IMR-90 (cell line): ENCODE results near the gene PACSIN2. TPM values are rescaled to one million over a fixed set of nuclear protein-coding genes. Genes with fewer than 3 reads are reported as not detected.
A peak's percentile ranks its signal among the peaks of the same experiment; 100 is the strongest.

ENCODE experiments used
- ATAC-seq: fragments of 200-7000 bp; cut with Tn5 transposase; 2 replicates; pipeline ENCODE4 v1.9.1; 2020; ENCODE audit warnings: low read depth, mild to moderate bottlenecking, moderate library complexity
- BruUV-seq: library from RNA; stranded (reverse); fragments of 400-500 nt; replicated peaks from 2 replicates; lab custom pipeline; 2021; lab: Mats Ljungman, UMichigan
- CTCF ChIA-PET: fragments of 300-600 bp; formaldehyde crosslinking; extraction: SDS; loops from one replicate; lab custom pipeline; 2021; ENCODE audit warnings: antibody characterized with exemption; lab: Yijun Ruan, JAX
- POLR2A ChIA-PET: fragments of 300-600 bp; sonication (Branson Sonifier 250); formaldehyde crosslinking; loops from one replicate; lab custom pipeline; 2022; ENCODE audit warnings: antibody characterized with exemption; ENCODE audit not compliant: unreplicated experiment; lab: Charles Lee
- DNase-seq: peaks from one replicate; pipeline ENCODE4 v3.0.0; 2013
- H2AFZ ChIP-seq: replicated peaks from 2 replicates; pipeline ENCODE3; 2013; ENCODE audit warnings: low read length, mild to moderate bottlenecking; ENCODE audit not compliant: poor library complexity
- H2AK5ac ChIP-seq: 2 replicates; pipeline ENCODE4 v1.6.1; 2013; ENCODE audit warnings: low read depth, low read length, inconsistent platforms
- H2AK9ac ChIP-seq: replicated peaks from 2 replicates; pipeline ENCODE3; 2013; ENCODE audit warnings: mild to moderate bottlenecking, low read depth, low read length, moderate library complexity; ENCODE audit not compliant: poor library complexity
- H2BK120ac ChIP-seq: 2 replicates; pipeline ENCODE4 v1.6.1; 2013; ENCODE audit warnings: low read depth, low read length, inconsistent platforms
- H2BK15ac ChIP-seq: 3 replicates; pipeline ENCODE4 v1.6.1; 2013; ENCODE audit warnings: low read depth, low read length, inconsistent platforms
- H2BK20ac ChIP-seq: 2 replicates; pipeline ENCODE4 v1.6.1; 2013; ENCODE audit warnings: low read depth, mild to moderate bottlenecking, inconsistent platforms, low read length, moderate library complexity
- H2BK5ac ChIP-seq: 2 replicates; pipeline ENCODE4 v1.6.1; 2013; ENCODE audit warnings: mild to moderate bottlenecking, low read depth, low read length, inconsistent platforms; ENCODE audit not compliant: poor library complexity, severe bottlenecking
- H3K14ac ChIP-seq: replicated peaks from 2 replicates; pipeline ENCODE4 v1.6.1; 2013; ENCODE audit warnings: low read depth, low read length, inconsistent platforms
- H3K18ac ChIP-seq: 2 replicates; pipeline ENCODE4 v1.6.1; 2013; ENCODE audit warnings: low read depth, low read length, control low read depth
- H3K23ac ChIP-seq: 2 replicates; pipeline ENCODE4 v1.6.1; 2013; ENCODE audit warnings: low read depth, low read length, inconsistent platforms
- H3K27ac ChIP-seq: 2 replicates; pipeline ENCODE4 v1.5.1; 2013; ENCODE audit warnings: mild to moderate bottlenecking, control low read depth, low read length; ENCODE audit not compliant: insufficient read depth
- H3K27me3 ChIP-seq: 2 replicates; pipeline ENCODE4 v1.6.1; 2013; ENCODE audit warnings: low read length; ENCODE audit not compliant: control insufficient read depth, insufficient read depth
- H3K36me3 ChIP-seq: 2 replicates; pipeline ENCODE4 v1.6.1; 2013; ENCODE audit warnings: low read length, mixed read lengths; ENCODE audit not compliant: control insufficient read depth, insufficient read depth
- H3K4ac ChIP-seq: 2 replicates; pipeline ENCODE4 v1.6.1; 2013; ENCODE audit warnings: low read depth, low read length, inconsistent platforms
- H3K4me1 ChIP-seq: 2 replicates; pipeline ENCODE4 v1.6.1; 2013; ENCODE audit warnings: low read length, mixed read lengths; ENCODE audit not compliant: control insufficient read depth, insufficient read depth
- H3K4me2 ChIP-seq: 2 replicates; pipeline ENCODE4 v1.6.1; 2013; ENCODE audit warnings: low read depth, mild to moderate bottlenecking, control low read depth, low read length, moderate library complexity
- H3K4me3 ChIP-seq: 2 replicates; pipeline ENCODE4 v1.5.1; 2013; ENCODE audit warnings: low read depth, mild to moderate bottlenecking, control low read depth, low read length, moderate library complexity; ENCODE audit not compliant: insufficient read depth
- H3K56ac ChIP-seq: 2 replicates; pipeline ENCODE4 v1.6.1; 2013; ENCODE audit warnings: low read length, inconsistent platforms; ENCODE audit not compliant: insufficient read depth; ENCODE audit errors: extremely low read depth
- H3K79me1 ChIP-seq, 2 experiments: 2 replicates each; pipeline ENCODE4 v1.6.1; 2013; ENCODE audit warnings: low read length in 2 of 2, inconsistent platforms in 1 of 2, low read depth in 1 of 2
- H3K9ac ChIP-seq: 2 replicates; pipeline ENCODE4 v1.6.1; 2013; ENCODE audit warnings: low read depth, low read length, control low read depth
- H3K9me1 ChIP-seq: 2 replicates; pipeline ENCODE4 v1.6.1; 2013; ENCODE audit warnings: low read length, inconsistent platforms; ENCODE audit not compliant: insufficient read depth
- H3K9me3 ChIP-seq: 2 replicates; pipeline ENCODE4 v1.6.1; 2013; ENCODE audit warnings: low read length; ENCODE audit not compliant: control insufficient read depth, insufficient read depth
- H4K20me1 ChIP-seq: 2 replicates; pipeline ENCODE4 v1.6.1; 2013; ENCODE audit warnings: low read length, inconsistent platforms; ENCODE audit not compliant: insufficient read depth
- H4K5ac ChIP-seq: 2 replicates; pipeline ENCODE4 v1.6.1; 2013; ENCODE audit warnings: mild to moderate bottlenecking, low read depth, low read length, control low read depth
- H4K8ac ChIP-seq, 2 experiments: 2 replicates each; pipeline ENCODE4 v1.6.1; 2013; ENCODE audit warnings: low read depth in 2 of 2, low read length in 2 of 2, control low read depth in 1 of 2, inconsistent platforms in 1 of 2
- H4K91ac ChIP-seq: 2 replicates; pipeline ENCODE4 v1.6.1; 2013; ENCODE audit warnings: low read depth, low read length, inconsistent platforms; ENCODE audit not compliant: insufficient read depth
- BHLHE40 ChIP-seq: fragments of 150-350 bp; IDR thresholded peaks from 2 replicates; pipeline ENCODE4 v1.6.1; 2016; ENCODE audit warnings: mild to moderate bottlenecking, low read depth, low read length
- CEBPB ChIP-seq: IDR thresholded peaks from 2 replicates; pipeline ENCODE4 v1.6.1; 2012; ENCODE audit warnings: low read depth, low read length, improper control_type of control experiment
- CHD1 ChIP-seq: IDR thresholded peaks from 2 replicates; pipeline ENCODE4 v1.6.1; 2012; ENCODE audit warnings: low read depth, low read length, improper control_type of control experiment
- CTCF ChIP-seq: conservative IDR thresholded peaks from 2 replicates; pipeline ENCODE4 v1.5.1; 2012; ENCODE audit warnings: mild to moderate bottlenecking, low read depth, low read length, improper control_type of control experiment
- ELK1 ChIP-seq: fragments of 150-350 bp; IDR thresholded peaks from 2 replicates; pipeline ENCODE4 v1.6.1; 2016; ENCODE audit warnings: low read depth, mild to moderate bottlenecking, low read length, moderate library complexity, borderline replicate concordance
- FOS ChIP-seq: fragments of 150-350 bp; IDR thresholded peaks from 2 replicates; pipeline ENCODE4 v1.6.1; 2016; ENCODE audit warnings: low read depth, low read length
- MAFK ChIP-seq: IDR thresholded peaks from 2 replicates; pipeline ENCODE4 v1.6.1; 2012; ENCODE audit warnings: low read depth, low read length, improper control_type of control experiment
- MAZ ChIP-seq: IDR thresholded peaks from 2 replicates; pipeline ENCODE4 v1.6.1; 2012; ENCODE audit warnings: low read depth, mild to moderate bottlenecking, low read length, improper control_type of control experiment, moderate library complexity, borderline replicate concordance
- NFE2L2 ChIP-seq: fragments of 150-350 bp; IDR thresholded peaks from 2 replicates; pipeline ENCODE4 v1.6.1; 2016; ENCODE audit warnings: low read depth, mild to moderate bottlenecking, low read length
- POLR2A ChIP-seq: IDR thresholded peaks from 2 replicates; pipeline ENCODE4 v1.6.1; 2012; ENCODE audit warnings: mild to moderate bottlenecking, low read depth, low read length
- RAD21 ChIP-seq: IDR thresholded peaks from 2 replicates; pipeline ENCODE4 v1.6.1; 2012; ENCODE audit warnings: low read length, improper control_type of control experiment
- RCOR1 ChIP-seq: IDR thresholded peaks from 2 replicates; pipeline ENCODE4 v1.6.1; 2012; ENCODE audit warnings: mild to moderate bottlenecking, low read length, improper control_type of control experiment; ENCODE audit not compliant: insufficient replicate concordance
- RFX5 ChIP-seq: IDR thresholded peaks from 2 replicates; pipeline ENCODE4 v1.8.0; 2012; ENCODE audit warnings: low read depth, mild to moderate bottlenecking, low read length, moderate library complexity
- SMC3 ChIP-seq: fragments of 150-350 bp; IDR thresholded peaks from 2 replicates; pipeline ENCODE4 v1.6.1; 2016; ENCODE audit warnings: low read depth, mild to moderate bottlenecking, antibody characterized with exemption, low read length, moderate library complexity
- USF2 ChIP-seq: fragments of 150-350 bp; IDR thresholded peaks from 2 replicates; pipeline ENCODE4 v1.6.1; 2017; ENCODE audit warnings: mild to moderate bottlenecking, antibody characterized with exemption, low read length, low read depth
- WGBS, 2 experiments: methylation state at CpG; one replicate each; pipeline versions ENCODE4 v1.1.5 to v1.1.7; 2013; ENCODE audit warnings: missing lambda C conversion rate in 2 of 2; ENCODE audit not compliant: insufficient read length in 1 of 2; ENCODE audit errors: extremely low coverage in 2 of 2; 5-methylcytosine and 5-hydroxymethylcytosine counted together
- dilution Hi-C: fragments of 300-500 bp; cut with HindIII; formaldehyde crosslinking; loops from one replicate; pipeline ENCODE4 v1.14.3; 2018; ENCODE audit warnings: low sequenced_read_pairs; ENCODE audit not compliant: unreplicated experiment
- in situ Hi-C: fragments of 300-500 bp; cut with MboI; formaldehyde crosslinking; loops from 3 replicates; pipeline ENCODE4 v1.14.3; 2019; ENCODE audit warnings: low sequenced_read_pairs, inconsistent platforms, mixed read lengths
- intact Hi-C: fragments of 100-400 bp; cut with micrococcal nuclease; formaldehyde crosslinking; loops from 2 replicates; pipeline ENCODE4 v1.10.0; 2022
- polyA plus RNA-seq, 3 experiments: library from polyadenylated mRNA; depleted of rRNA; stranded (reverse); fragments of >200 nt; gene quantifications; 2 replicates each; pipeline ENCODE4 v1.2.3, GENCODE V29; 2012; ENCODE audit warnings: low replicate concordance in 1 of 3
- total RNA-seq: library from RNA; depleted of rRNA; stranded (reverse); fragments of >200 nt; gene quantifications from 2 replicates; pipeline ENCODE4 v1.2.3, GENCODE V29; 2012

The PACSIN2 gene
- total and polyA plus RNA-seq, 2 of the 4 experiments (the other 2 are of a cell fraction): 85.0 to 118 TPM

GRCh38 chr22:42857845-42858481, 157.0 kb downstream of the PACSIN2 start:
- BruUV-seq: no TSS peak
- H4K91ac ChIP-seq: no peak overlapping the region
- no peak overlapping the region for H2BK120ac ChIP-seq
- H2BK20ac ChIP-seq: no peak overlapping the region
- no peak overlapping the region for H3K9ac ChIP-seq
- dilution Hi-C loops: no loop called here
- peaks cover 19% of the 10 kb centered on the region; the same call in 1 of the 2 replicates for H3K9me1 ChIP-seq
- H3K23ac ChIP-seq: no peak overlapping the region
- in situ Hi-C loops: no loop called here
- H3K27me3 ChIP-seq: no peaks in the 10 kb centered on the region
- ATAC-seq (no peak), DNase-seq (no peak)
- H3K4me1 ChIP-seq: peaks cover 5% of the 10 kb centered on the region; the same call in 1 of the 2 replicates
- no peak overlapping the region for H3K4me2 ChIP-seq
- H3K79me1 ChIP-seq: peaks cover 0 to 51% of the 10 kb centered on the region in 2 experiments; a peak in 3 of 4 replicates
- H2AK9ac ChIP-seq: no peak overlapping the region
- H3K36me3 ChIP-seq: 0 out of 2 replicates have a peak, but pooled peaks cover 2% of the 10 kb centered on the region
- no peak overlapping the region for H3K18ac ChIP-seq
- H3K56ac ChIP-seq: no peak overlapping the region
- H3K14ac ChIP-seq: no peak overlapping the region
- POLR2A ChIA-PET: no interaction called here
- intact Hi-C loops: no loop called here
- peak overlapping the region; percentile 11; the same call in 1 of the 2 replicates for H3K4ac ChIP-seq
- H3K9me3 ChIP-seq: 0 out of 2 replicates have a peak, but pooled peaks cover 2% of the 10 kb centered on the region
- H2AFZ ChIP-seq: no peak overlapping the region
- H2AK5ac ChIP-seq: peak overlapping the region; percentile 98
- peak overlapping the region in 1 of 2 experiments; percentile 93; a peak in 1 of 4 replicates for H4K8ac ChIP-seq
- H2BK15ac ChIP-seq: no peak overlapping the region
- H3K27ac ChIP-seq: no peak overlapping the region
- no peak overlapping the region for H3K4me3 ChIP-seq
- peaks cover 32% of the 10 kb centered on the region for H4K20me1 ChIP-seq
- H4K5ac ChIP-seq: no peak overlapping the region; the same call in 1 of the 2 replicates
- H2BK5ac ChIP-seq: no peak overlapping the region
- 99% methylated on average over 11 of the region's 14 CpGs; no CpG with 5 or more reads in 1 of the 2 experiments for WGBS, 2 experiments
- CTCF ChIA-PET: no interaction called here
- no peak for TF ChIP-seq MAFK
- TF ChIP-seq RCOR1: no peak
- no peak for TF ChIP-seq ELK1
- TF ChIP-seq CTCF: no peak
- TF ChIP-seq SMC3: no peak
- TF ChIP-seq RFX5: no peak
- no peak for TF ChIP-seq POLR2A
- no peak for TF ChIP-seq CHD1
- no peak for TF ChIP-seq CEBPB
- no peak for TF ChIP-seq BHLHE40
- no peak for TF ChIP-seq USF2
- TF ChIP-seq NFE2L2: no peak
- no peak for TF ChIP-seq RAD21
- TF ChIP-seq FOS: no peak
- TF ChIP-seq MAZ: no peak
